WERI-Rb-1 (cell line): ENCODE measurements around the gene CIAPIN1.
"Not testable (repeated sequence)": the region's sequence is repeated elsewhere in the genome, so short reads cannot be mapped to it uniquely, and the experiment has no call there.

ENCODE experiments used
- DNase-seq: peaks from one replicate; pipeline ENCODE4 v3.0.0-alpha.2; 2020
- H3K27ac ChIP-seq: fragments of 250-450 bp; sonication (Bioruptor Pico); 2 replicates; pipeline ENCODE4 v1.5.1; 2020; ENCODE audit warnings: mild to moderate bottlenecking, moderate library complexity
- H3K27me3 ChIP-seq: fragments of 250-450 bp; sonication (Bioruptor Pico); 2 replicates; pipeline ENCODE4 v1.5.1; 2021; ENCODE audit warnings: mild to moderate bottlenecking, low read depth, moderate library complexity; ENCODE audit not compliant: insufficient read depth, severe bottlenecking
- H3K36me3 ChIP-seq: fragments of 250-450 bp; sonication (Bioruptor Pico); 2 replicates; pipeline ENCODE4 v1.5.1; 2020; ENCODE audit warnings: mild to moderate bottlenecking, moderate library complexity
- H3K4me3 ChIP-seq: 2 replicates; pipeline ENCODE4 v1.5.1; 2011; ENCODE audit warnings: low read depth, mild to moderate bottlenecking, control low read depth, low read length
- H3K9me3 ChIP-seq: fragments of 250-450 bp; sonication (Bioruptor Pico); 2 replicates; pipeline ENCODE4 v1.5.1; 2021; ENCODE audit warnings: mild to moderate bottlenecking, moderate library complexity; ENCODE audit not compliant: severe bottlenecking
- TF ChIP-seq, protein P1 (sequence below): IDR thresholded peaks from 2 replicates; pipeline ENCODE4 v1.5.1; 2011; ENCODE audit warnings: low read depth, mild to moderate bottlenecking, control low read depth, inconsistent platforms, low read length

CIAPIN1 gene

DNA sequence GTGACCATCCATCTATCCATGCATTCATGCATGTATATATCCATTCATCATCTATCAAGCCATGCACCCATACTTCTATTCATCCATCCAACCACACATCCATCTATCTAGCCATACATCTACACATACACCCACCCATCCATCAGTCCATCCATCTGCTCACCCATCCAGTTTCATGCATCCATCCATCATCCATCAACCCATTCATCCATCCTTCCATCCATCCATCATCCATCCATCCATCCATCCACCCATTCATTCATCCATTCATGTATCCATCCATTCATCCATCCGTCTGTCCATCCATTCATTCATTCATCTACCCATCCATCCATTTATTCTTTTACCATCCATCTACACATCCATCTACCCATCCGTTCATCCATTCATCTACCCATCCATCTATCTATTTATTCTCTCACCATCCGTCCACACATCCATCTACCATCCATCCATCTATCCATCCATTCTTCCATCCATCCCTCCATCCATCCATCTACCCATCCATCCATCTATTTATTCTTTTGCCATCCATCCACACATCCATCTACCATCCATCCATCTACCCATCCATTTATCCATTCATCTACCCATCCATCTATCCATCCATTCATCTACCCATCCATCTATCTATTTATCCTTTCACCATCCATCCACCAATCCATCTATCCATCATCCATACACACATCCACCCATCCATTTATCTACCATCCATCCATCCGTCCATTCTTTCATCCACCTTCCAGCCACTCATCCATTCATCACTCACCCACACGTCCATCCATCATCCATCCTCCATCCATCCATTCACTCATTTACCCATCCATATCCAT is 39.4 kb downstream of the CIAPIN1 start:
- no peak overlapping the region for H3K27ac ChIP-seq
- DNase-seq = no peak
- TF ChIP-seq, protein P1, sequence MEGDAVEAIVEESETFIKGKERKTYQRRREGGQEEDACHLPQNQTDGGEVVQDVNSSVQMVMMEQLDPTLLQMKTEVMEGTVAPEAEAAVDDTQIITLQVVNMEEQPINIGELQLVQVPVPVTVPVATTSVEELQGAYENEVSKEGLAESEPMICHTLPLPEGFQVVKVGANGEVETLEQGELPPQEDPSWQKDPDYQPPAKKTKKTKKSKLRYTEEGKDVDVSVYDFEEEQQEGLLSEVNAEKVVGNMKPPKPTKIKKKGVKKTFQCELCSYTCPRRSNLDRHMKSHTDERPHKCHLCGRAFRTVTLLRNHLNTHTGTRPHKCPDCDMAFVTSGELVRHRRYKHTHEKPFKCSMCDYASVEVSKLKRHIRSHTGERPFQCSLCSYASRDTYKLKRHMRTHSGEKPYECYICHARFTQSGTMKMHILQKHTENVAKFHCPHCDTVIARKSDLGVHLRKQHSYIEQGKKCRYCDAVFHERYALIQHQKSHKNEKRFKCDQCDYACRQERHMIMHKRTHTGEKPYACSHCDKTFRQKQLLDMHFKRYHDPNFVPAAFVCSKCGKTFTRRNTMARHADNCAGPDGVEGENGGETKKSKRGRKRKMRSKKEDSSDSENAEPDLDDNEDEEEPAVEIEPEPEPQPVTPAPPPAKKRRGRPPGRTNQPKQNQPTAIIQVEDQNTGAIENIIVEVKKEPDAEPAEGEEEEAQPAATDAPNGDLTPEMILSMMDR = no peak
- H3K9me3 ChIP-seq = no peaks in the 10 kb centered on the region
- H3K4me3 ChIP-seq = no peak overlapping the region
- no peaks in the 10 kb centered on the region for H3K27me3 ChIP-seq
- no peaks in the 10 kb centered on the region for H3K36me3 ChIP-seq

DNA sequence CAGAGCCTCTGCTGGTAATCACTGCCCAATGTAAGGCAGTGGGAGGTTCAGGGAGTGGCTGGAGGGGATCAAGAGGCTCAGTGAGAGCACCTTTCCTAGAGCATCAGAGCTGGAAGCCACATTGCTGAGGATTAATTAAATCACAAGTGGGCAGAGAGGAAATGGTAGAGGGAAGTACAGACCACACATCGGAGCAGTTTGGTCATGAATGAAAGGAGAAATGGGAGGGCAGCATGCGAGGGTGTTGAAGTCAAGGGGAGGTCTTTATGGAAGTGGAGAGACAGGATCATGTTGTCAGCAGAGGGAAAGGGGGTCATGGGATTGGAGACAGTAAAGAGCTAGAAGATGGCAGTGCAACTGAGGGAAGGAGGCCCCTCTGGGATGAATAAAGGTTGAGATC is 40.3 kb downstream of the CIAPIN1 start:
- Histone ChIP-seq H3K4me3 (no peak overlapping the region), H3K27ac (no peak overlapping the region), H3K9me3 (no peaks in the 10 kb centered on the region), H3K36me3 (no peaks in the 10 kb centered on the region), H3K27me3 (no peaks in the 10 kb centered on the region)
- DNase-seq = no peak
- TF ChIP-seq, protein P1 = no peak

DNA sequence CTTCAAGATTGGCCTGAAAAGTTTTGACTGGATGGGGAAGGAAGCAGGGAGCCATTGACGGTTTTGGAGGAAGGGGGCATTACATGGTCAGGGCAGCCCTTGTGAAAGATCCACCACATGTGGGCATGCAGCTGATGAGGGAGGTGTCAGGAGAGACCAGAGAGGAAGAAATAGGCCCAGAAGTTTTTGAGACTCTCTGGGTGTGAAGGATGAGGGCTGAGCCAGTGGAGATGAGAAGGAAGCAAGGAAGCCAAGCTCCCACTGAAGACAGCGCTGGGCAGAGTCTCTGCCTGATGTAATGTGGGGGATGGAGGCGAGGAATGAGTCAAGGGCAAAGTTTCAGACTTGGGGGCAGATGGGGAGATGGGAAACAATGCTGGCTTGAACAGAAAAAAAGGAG is 42.1 kb downstream of the CIAPIN1 start:
- H3K27ac ChIP-seq = no peak overlapping the region
- H3K9me3 ChIP-seq = no peaks in the 10 kb centered on the region
- H3K27me3 ChIP-seq = no peaks in the 10 kb centered on the region
- no peaks in the 10 kb centered on the region for H3K36me3 ChIP-seq
- no peak overlapping the region for H3K4me3 ChIP-seq
- TF ChIP-seq, protein P1 = no peak
- no peak for DNase-seq

DNA sequence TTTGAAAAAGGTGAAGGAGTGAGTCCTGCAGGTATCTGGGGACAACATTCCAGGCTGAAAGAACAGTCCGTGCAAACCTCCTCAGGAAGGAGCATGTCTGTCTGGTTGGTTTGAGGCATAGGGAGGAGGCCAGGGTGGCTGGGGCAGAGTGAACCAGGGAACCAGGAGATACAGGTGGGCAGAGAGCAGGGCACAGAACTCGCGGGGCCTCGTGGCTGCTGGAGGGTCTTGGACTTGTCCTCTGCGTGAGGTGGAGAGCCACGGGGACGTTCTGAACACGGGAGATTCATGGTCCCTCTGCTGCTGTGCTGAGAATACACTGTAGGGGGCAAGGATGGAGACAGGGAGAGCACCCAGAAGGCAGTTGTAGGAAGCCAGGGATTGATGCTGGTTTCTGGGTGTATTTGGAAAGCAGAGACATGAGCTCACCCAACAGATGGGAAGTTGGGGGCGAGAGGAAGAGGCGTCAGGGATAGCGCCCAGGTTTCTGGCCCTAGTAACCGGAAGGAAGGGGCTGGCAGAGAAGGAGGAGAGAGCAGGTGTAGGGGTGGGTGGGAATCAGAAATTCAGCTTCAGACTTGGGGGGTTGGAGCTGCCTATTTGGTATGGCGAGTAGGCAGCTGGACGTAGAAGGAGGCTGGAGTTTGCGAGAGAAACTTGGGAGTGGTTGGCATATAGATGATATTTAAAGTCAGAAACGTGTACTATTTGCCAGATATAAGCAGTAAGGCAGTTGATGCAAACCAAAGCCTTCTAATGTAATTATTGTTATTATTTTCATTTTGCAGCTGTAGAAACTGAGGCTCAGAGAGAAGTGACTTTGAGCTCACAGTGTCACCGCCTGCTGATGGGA is 43.0 kb downstream of the CIAPIN1 start, which contains the start of gene CCL17:
Gene CCL17 (plus strand): TSS at position 803 of the 853 bp plus-strand sequence. CDS start 9,166 bp downstream, outside the sequence.
- Histone ChIP-seq H3K36me3 (no peaks in the 10 kb centered on the region), H3K4me3 (no peak within 1 kb of the TSS), H3K9me3 (no peaks in the 10 kb centered on the region), H3K27ac (no peak within 1 kb of the TSS), H3K27me3 (no peaks in the 10 kb centered on the region)
- TF ChIP-seq, protein P1 = no peak
- no peak for DNase-seq

DNA sequence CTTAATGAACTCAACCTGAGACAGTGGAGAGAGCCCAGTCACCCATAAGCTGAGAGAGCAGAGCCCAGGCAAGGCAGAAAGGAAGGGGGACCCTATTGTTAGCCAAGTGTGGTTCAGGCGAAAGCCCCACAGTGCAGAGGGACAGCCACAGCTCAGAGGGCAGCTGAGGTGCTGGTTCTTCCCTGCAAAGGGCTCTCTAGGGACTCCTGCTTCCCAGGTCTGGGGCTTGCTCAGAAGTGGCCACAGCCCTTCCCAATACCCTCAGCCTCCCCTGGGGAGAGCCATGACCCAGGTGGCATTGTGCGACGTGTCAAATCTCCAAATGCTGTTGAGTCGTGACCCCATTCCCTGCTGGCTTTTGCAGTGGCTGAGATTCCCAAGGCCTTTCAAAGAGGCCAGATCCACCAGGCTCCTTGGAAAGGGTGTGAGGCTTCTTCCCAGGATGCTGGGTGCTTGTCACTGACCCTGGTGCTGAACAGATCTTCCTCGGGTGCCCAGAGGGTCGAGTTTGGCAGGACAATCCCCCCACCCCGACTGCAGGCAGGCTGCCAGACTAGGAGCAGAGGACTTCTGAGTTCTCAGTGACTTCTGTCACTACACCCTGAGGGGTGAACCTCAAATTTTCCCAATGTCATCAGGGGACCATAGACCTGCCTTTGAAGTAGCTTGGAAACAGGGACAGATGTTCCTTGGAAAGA is 45.1 kb downstream of the CIAPIN1 start:
- TF ChIP-seq, protein P1 = no peak
- Histone ChIP-seq H3K27ac (no peak overlapping the region), H3K27me3 (no peaks in the 10 kb centered on the region), H3K4me3 (no peak overlapping the region), H3K36me3 (no peaks in the 10 kb centered on the region), H3K9me3 (no peaks in the 10 kb centered on the region)
- no peak for DNase-seq

DNA sequence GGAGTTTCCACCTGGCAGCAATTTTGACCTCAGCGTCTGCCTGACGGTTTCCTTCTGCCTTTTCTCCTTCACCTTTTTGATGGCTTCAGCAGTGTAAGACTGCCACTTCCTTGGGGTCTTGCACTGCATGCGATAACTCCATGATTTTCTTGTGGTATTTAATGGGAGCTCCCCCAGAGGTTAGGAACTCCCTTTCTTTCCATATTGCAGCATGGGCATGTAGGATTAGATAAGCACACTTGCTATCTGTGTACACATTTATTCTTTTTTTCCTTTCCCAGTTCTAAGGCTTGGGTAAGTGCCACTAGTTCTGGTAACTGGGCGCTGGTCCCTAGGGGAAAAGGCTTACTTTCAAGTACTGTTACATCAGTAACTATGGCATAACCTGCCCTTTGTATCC is 49.7 kb downstream of the CIAPIN1 start:
- not testable (repeated sequence) for H3K27ac ChIP-seq, H3K27me3 ChIP-seq, DNase-seq, H3K36me3 ChIP-seq, H3K4me3 ChIP-seq, H3K9me3 ChIP-seq
